HG03025 (cell line): ENCODE results near the gene FGFR2.

Source experiments
- ATAC-seq: cut with Tn5 transposase; IDR thresholded peaks from one replicate; pipeline ENCODE4 v1.9.1; 2021; ENCODE audit warnings: mild to moderate bottlenecking, moderate library complexity; ENCODE audit not compliant: unreplicated experiment, low FRiP score

FGFR2 gene

DNA sequence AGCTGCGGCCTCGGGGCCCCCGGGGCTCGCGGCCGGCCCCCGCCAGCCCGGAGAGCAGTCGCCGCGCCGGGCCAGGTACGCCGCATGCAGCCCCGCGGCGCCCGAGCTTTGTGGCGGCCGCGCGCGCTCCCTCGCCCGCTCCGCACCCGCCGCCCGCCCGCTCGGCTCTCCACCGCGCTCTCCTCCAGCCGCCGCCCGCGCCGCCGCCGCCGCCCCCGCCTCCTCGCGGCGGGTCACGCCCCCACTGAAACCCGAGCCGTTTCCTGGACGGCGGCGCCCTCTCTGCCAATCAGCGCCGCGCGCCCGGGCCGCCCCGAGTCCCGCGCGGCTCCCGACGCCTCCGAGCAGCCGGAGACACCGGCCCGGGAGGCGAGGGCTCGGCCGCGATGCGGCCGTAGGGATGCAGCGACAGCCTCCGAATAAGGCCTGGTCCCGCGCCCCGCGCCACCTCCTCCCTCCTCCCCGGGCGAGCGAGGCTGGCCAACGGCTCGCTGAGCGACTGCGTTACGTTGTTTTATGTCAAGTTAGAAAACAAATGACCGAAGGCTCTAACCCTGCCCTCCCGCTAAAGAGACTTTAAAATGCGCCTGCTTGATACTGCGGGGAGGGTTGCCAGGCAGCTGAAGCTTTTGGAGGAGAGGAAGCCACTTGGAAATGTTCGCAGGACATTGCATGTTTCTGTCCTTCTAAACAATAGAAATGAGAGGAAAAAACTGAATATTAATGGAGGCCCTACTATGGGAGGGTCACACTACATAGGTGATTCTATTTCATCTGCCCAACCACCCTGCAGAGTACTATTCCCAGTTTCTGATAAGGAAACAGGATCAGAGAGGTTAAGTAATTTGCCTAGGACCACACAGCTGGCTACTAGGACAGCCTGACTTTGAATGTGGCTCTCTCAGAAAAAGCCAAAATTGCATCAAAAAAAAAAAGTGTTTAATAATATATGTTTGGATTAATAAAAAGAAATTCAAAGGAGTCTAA, at the start of gene FGFR2:
TSS of gene FGFR2 (minus strand) at position 182 of the 987 bp plus-strand sequence. CDS start 4,627 bp downstream, outside the sequence.
- no peak for ATAC-seq

- ATAC-seq = no peak
These were observed 49.2 kb upstream of the FGFR2 start for GRCh38 chr10:121647401-121647800.

DNA sequence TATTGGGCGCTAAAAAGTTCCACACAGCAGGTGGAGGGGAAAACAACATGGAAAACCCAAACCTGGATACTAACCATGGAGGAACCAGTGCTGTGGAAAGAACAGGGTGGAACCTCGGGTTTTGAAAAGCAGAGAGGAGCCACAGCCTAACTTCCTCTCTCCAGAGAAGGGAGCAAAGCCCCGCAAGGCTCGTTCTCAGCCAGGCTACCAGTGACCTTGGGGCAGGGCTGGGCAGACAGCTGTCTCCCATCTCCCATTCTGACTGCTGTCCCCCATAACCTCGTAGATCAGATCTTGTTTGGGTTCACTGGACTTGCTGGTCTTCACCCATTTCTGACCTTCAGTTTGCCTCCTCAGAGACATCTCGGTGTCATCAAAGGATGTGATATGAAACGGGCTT, 47.5 kb upstream of the FGFR2 start:
- no peak for ATAC-seq

- ATAC-seq = no peak
These were observed 46.3 kb upstream of the FGFR2 start for GRCh38 chr10:121644501-121644900.

DNA sequence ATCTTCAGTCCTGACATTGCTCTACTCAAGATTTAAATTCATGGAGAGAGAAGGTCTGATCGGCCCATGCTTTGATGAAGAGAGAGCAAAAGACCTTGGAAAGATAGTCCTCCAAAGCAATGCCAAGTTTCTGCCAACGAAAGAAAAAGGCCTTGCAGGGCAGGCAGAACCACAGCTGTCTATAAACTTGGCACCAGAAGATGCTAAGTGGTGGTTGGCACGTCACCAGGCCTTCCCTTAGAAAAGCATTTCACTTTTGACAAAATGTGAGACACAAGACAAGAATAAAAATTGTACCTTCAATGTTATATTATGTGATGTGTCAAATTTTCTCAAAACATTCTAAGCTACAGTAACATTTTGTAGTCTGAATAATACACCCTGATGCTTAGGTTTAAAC, 42.0 kb upstream of the FGFR2 start:
- ATAC-seq = no peak

DNA sequence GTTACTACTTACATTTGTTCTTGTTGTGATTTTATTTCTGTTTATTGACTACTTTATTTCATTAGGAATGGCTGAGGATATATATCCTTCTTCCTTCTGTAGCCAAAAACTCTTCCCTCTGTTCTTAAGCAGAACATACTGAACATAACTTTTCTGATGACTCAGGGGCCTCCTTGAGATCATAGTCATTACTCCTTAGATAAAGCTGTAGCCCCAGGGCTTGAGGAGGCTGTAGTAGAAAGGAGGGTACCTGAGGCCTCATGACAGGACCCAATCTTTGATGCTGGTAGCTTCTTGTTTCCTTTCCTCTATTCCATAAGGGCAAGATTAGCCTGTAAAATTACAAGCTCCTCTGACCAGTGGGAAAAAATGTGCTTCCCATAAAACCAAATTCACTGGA, 41.2 kb upstream of the FGFR2 start:
- ATAC-seq = no peak

DNA sequence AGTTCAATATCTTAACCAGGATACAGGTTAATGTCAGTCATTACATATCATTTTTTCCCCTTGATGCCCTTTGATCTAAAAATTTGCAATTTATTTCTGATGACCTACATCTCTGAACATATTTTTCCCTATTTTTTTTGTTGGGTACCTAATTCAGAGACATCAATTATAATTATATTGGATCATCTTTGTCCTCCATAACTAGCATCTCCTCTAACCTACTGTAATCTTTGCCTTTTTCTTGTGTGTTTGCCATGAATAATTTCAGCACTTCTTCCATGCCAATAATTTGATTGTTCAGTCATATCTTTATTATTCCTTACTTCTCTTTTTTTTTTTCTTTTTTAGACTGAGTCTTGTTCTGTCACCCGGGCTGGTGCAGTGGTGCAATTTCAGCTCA, 39.2 kb upstream of the FGFR2 start:
- no peak for ATAC-seq

DNA sequence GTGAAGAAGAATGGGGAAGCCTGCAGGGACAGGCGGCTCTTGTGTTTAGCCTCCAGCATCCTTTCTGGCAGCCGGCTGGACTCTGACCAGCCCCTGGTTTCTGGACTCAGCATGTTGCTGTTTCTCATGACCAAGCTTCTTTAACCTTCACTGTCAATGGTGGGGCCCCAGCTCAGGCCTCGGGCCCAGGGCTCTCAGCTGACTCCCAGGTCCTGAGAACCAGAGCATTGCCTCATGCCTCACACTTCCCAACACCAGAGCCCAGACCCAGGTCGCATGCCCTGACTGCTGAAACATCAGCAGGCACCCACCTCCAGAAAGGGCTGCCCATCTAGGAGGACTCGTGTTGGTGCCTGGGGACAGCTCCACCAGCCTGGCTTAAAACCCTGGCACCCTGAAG, 34.8 kb upstream of the FGFR2 start:
- no peak for ATAC-seq

DNA sequence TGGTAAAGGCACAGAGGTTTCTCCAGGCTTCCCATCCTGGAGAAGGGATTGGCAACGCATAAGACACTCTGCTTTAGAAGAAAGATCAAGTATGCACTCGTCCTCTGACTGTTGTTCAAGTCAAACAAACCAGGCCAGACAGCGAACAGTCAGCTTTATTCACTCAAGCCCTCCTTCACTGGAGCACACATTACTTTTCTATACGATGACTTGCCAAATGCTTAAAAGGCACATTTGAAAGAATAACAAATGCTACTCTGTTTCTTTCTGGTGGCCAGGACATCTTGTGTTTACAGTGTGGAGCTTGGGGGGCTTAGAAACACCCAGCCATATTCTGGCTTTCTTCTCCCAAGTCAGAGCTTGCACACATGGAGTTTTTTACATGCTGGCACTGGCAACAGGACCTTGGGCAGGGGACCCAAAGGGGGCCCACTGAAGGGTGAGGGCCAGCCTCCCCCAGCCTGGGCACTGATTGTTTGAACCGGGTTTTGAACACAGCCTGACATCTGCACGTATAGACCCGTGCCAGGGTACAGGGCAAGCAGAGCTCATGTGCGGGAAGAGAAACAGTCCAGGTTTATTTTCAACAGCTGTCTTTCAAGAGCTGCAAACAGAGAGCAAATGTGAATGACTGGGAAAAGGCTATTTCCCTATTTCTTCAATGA, 33.3 kb upstream of the FGFR2 start:
- ATAC-seq = no peak

DNA sequence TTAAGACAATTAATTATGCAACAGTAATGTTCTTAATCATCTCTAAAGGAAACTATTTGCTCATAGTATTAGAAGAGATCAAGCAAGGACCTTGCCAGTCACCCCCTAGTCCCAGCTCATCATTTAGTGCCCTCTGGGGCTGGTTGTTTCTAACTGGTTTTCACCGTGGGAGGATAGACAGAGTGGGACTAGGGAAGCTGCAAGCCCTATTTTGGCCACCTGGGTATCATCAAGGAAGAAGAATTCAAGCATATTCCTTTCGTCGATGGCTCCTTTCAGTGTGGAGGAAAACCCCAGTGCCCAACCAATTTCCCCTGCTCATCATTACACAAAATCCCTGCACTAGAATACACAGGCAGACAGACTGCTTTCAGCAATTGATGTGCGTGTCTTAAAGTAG, 30.6 kb upstream of the FGFR2 start:
- no peak for ATAC-seq

- ATAC-seq = no peak
These were observed 29.8 kb upstream of the FGFR2 start for GRCh38 chr10:121627876-121628581.

DNA sequence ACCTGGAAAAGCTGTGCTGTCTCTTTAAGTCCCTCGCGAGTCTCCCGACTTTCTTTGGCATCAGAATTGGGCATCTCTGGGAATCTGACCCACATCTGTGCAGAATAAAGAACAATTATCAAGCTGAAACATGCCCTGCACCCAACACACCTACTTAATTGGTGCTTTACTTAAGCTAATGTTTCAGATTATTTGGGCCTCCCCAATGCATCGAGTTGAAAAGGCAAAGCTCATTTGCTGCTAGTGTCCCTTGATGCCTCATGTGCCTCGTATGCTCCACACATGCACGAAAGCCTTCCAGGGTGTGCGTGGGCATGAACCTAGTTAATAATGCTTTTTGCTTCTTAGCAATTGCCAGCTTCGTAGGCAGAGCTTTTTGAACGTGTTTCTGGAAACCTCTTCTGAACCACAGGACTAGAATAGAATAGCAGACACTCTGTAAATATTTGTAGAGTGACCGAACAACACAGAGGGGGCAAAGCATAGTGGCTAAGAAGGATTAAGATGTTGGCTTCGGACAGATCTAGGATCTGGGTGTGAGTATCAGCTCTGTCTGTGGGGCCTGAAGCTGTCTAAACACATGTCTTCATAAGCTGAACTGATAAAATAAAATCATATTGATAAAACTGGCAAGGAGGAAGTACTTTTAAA, 26.7 kb upstream of the FGFR2 start:
- ATAC-seq = no peak

GRCh38 chr10:121618906-121619305, 20.7 kb upstream of the FGFR2 start:
- no peak for ATAC-seq

DNA sequence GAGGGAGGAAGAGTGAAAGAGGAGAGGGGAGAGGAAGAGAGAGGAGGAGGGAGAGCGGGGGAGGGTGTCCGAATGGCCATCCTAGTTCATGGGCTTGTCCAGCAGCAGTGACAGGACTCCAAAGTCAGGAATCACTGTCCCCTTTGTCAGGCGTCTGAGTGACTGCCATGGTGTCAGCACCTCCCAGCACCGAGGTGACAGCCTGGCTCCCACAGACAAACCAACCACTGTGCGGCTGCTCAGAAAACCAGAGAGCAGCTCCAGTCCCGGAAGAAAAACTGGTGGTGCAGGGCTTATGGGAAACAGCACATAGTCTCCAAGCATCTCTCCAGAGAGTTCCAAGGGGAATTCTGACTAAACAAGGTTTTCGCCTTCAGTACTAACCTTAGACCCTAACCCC, 18.9 kb upstream of the FGFR2 start:
- no peak for ATAC-seq

GRCh38 chr10:121616291-121616690, 18.0 kb upstream of the FGFR2 start:
- ATAC-seq = no peak

- ATAC-seq = no peak
These were observed 17.6 kb upstream of the FGFR2 start for GRCh38 chr10:121615836-121616235.

GRCh38 chr10:121615435-121615793, 17.2 kb upstream of the FGFR2 start:
- no peak for ATAC-seq

GRCh38 chr10:121614613-121615434, 16.6 kb upstream of the FGFR2 start:
- no peak for ATAC-seq

- ATAC-seq = no peak
These were observed 15.2 kb upstream of the FGFR2 start for GRCh38 chr10:121613456-121613855.
